ENCODE data around the gene ST14.

- TF ChIP-seq, protein P1, sequence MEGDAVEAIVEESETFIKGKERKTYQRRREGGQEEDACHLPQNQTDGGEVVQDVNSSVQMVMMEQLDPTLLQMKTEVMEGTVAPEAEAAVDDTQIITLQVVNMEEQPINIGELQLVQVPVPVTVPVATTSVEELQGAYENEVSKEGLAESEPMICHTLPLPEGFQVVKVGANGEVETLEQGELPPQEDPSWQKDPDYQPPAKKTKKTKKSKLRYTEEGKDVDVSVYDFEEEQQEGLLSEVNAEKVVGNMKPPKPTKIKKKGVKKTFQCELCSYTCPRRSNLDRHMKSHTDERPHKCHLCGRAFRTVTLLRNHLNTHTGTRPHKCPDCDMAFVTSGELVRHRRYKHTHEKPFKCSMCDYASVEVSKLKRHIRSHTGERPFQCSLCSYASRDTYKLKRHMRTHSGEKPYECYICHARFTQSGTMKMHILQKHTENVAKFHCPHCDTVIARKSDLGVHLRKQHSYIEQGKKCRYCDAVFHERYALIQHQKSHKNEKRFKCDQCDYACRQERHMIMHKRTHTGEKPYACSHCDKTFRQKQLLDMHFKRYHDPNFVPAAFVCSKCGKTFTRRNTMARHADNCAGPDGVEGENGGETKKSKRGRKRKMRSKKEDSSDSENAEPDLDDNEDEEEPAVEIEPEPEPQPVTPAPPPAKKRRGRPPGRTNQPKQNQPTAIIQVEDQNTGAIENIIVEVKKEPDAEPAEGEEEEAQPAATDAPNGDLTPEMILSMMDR (IDR thresholded peaks at IDR 0.05), result no peak
- TF ChIP-seq POLR2AphosphoS5 (IDR thresholded peaks at IDR 0.05) (no peak), POLR2A (IDR thresholded peaks at IDR 0.05) (no peak), EP300 (IDR thresholded peaks at IDR 0.05) (no peak)
Measured at GRCh38 chr11:130234315-130234714, 74.7 kb downstream of the ST14 start.
